PC-9 (cell line): ENCODE measurements around the gene RRP9. TPM values are rescaled to one million over a fixed set of nuclear protein-coding genes. Genes with fewer than 3 reads are reported as not detected.

Experiments
- BruUV-seq: library from RNA; stranded (reverse); fragments of 400-500 nt; replicated peaks from 2 replicates; lab custom pipeline; 2021; lab: Mats Ljungman, UMichigan
- CTCF ChIA-PET: fragments of 300-600 bp; sonication (Branson Sonifier 250); formaldehyde crosslinking; loops from one replicate; lab custom pipeline; 2022; ENCODE audit warnings: antibody characterized with exemption; lab: Charles Lee
- POLR2A ChIA-PET: fragments of 300-600 bp; sonication (Branson Sonifier 250); formaldehyde crosslinking; loops from one replicate; lab custom pipeline; 2022; ENCODE audit warnings: antibody characterized with exemption; ENCODE audit not compliant: unreplicated experiment; lab: Charles Lee
- DNase-seq, 2 experiments: peaks; one replicate each; pipeline versions ENCODE4 v3.0.0 to v3.0.0-alpha.2; 2015 to 2022; ENCODE audit warnings: mixed read lengths in 1 of 2
- H2AFZ ChIP-seq: fragments of 200-600 bp; sonication (generic); 2 replicates; pipeline ENCODE4 v1.8.1; 2017; ENCODE audit warnings: antibody characterized with exemption
- H3F3A ChIP-seq: fragments of 200-600 bp; sonication (generic); 2 replicates; pipeline ENCODE4 v1.8.1; 2017; ENCODE audit warnings: antibody characterized with exemption, mild to moderate bottlenecking, low read depth; ENCODE audit not compliant: insufficient read depth
- H3K27ac ChIP-seq: fragments of 200-600 bp; sonication (generic); 2 replicates; pipeline ENCODE4 v1.6.1; 2016; ENCODE audit warnings: mixed run types
- H3K27me3 ChIP-seq: fragments of 200-600 bp; sonication (generic); 2 replicates; pipeline ENCODE4 v1.6.1; 2016; ENCODE audit warnings: low read depth, mixed run types; ENCODE audit not compliant: insufficient read depth
- H3K36me3 ChIP-seq: fragments of 200-600 bp; sonication (generic); 2 replicates; pipeline ENCODE4 v1.6.1; 2016; ENCODE audit warnings: low read depth, mixed run types
- H3K4me1 ChIP-seq: fragments of 200-600 bp; sonication (generic); replicated peaks from 2 replicates; pipeline ENCODE4 v1.6.1; 2016; ENCODE audit warnings: mixed run types; ENCODE audit not compliant: insufficient read depth
- H3K4me2 ChIP-seq: fragments of 200-600 bp; sonication (generic); 2 replicates; pipeline ENCODE4 v1.6.1; 2017; ENCODE audit warnings: mixed run types
- H3K4me3 ChIP-seq: fragments of 200-600 bp; sonication (generic); 2 replicates; pipeline ENCODE4 v1.6.1; 2016; ENCODE audit warnings: mixed run types
- H3K79me2 ChIP-seq: fragments of 200-600 bp; sonication (generic); 2 replicates; pipeline ENCODE4 v1.6.1; 2017; ENCODE audit warnings: low read depth, mixed run types
- H3K9me2 ChIP-seq: fragments of 200-600 bp; sonication (generic); 2 replicates; pipeline ENCODE4 v1.8.1; 2017; ENCODE audit warnings: mild to moderate bottlenecking; ENCODE audit not compliant: insufficient read depth
- H3K9me3 ChIP-seq: fragments of 200-600 bp; sonication (generic); 2 replicates; pipeline ENCODE4 v1.8.1; 2016; ENCODE audit warnings: low read depth; ENCODE audit not compliant: insufficient read depth
- H4K20me1 ChIP-seq: fragments of 200-600 bp; sonication (generic); 2 replicates; pipeline ENCODE4 v1.8.1; 2017; ENCODE audit not compliant: insufficient read depth
- EZH2 ChIP-seq: fragments of 200-600 bp; sonication (generic); IDR thresholded peaks from 2 replicates; pipeline ENCODE4 v1.8.0; 2017; ENCODE audit warnings: antibody characterized with exemption, low read depth
- intact Hi-C: fragments of 100-400 bp; cut with micrococcal nuclease; formaldehyde crosslinking; loops from one replicate; pipeline ENCODE4 v1.10.0; 2022; ENCODE audit not compliant: unreplicated experiment
- total RNA-seq: library from RNA; stranded (reverse); gene quantifications from 2 replicates; pipeline ENCODE4 v1.2.3, GENCODE V29; 2021
- TF ChIP-seq, protein P1 (sequence below): fragments of 200-600 bp; sonication (generic); conservative IDR thresholded peaks from 2 replicates; pipeline ENCODE4 v1.6.1; 2017; ENCODE audit warnings: mixed run types, antibody characterized with exemption, mild to moderate bottlenecking, moderate library complexity

RRP9 gene
- total RNA-seq, 1 experiment from 2014 or later = 23.4 TPM

DNA sequence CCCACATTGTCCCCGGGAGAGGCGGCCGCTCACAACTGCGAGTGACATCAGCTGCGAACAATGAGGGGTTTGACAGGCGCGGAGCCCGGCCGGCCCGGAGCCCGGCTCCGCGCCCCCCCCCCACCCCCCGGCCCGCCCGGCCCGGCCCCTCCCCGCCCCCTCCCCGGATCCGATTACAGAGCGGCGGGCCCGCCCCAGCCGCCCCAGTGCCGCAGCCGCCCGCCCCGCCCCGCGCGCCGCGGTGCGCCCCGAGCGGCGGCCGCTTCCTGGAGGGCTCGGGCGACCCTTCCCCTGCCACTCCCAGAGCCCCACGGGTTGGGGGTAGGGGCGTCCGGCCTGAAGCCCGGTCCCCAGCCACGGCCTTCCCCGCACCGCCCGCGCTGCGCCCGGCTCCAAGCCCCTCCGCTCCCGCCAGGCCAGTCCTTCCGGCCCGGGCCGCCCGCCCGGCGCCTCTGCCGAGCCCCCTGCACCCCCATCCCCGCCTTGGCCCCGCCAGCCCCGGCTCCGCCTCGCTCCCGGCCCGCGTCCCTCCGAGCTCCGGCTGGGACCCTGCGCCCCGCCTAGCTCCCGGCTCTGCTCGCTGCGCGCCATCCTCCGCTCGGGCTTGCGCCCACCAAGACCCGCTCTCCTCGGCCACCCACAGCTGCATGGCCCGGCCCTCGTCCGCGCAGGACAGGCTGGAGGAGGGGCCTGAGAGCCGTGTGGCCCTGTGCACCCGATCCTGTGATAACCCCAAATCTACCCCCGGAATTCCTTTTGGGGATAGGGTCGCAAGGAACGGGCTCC is 25.9 kb upstream of the RRP9 start, which contains the start of gene PCBP4:
Gene PCBP4 (minus strand): TSS at position 71 of the 786 bp plus-strand sequence. CDS start 6,214 bp downstream, outside the sequence.
- H3K27ac ChIP-seq = no peak within 1 kb of the TSS
- 0 out of 2 replicates have a peak within 1 kb of the TSS, but pooled peaks have one; percentile 22 for H2AFZ ChIP-seq
- H3K27me3 ChIP-seq = no peaks in the 10 kb centered on the region
- no peaks in the 10 kb centered on the region for H3K36me3 ChIP-seq
- peaks cover 4% of the 10 kb centered on the region; the same call in 1 of the 2 replicates for H3K4me1 ChIP-seq
- H3K4me2 ChIP-seq = peak within 1 kb of the TSS; percentile 88
- peaks cover 28% of the 10 kb centered on the region for H3F3A ChIP-seq
- H3K9me3 ChIP-seq = no peaks in the 10 kb centered on the region
- H3K4me3 ChIP-seq = peak within 1 kb of the TSS; percentile 57; the same call in 1 of the 2 replicates
- peaks cover 3% of the 10 kb centered on the region; the same call in 1 of the 2 replicates for H3K79me2 ChIP-seq
- DNase-seq = peak in 1 of 2 experiments; percentile 62
- H3K9me2 ChIP-seq = no peaks in the 10 kb centered on the region
- no peak for TF ChIP-seq EZH2
- TF ChIP-seq, protein P1, sequence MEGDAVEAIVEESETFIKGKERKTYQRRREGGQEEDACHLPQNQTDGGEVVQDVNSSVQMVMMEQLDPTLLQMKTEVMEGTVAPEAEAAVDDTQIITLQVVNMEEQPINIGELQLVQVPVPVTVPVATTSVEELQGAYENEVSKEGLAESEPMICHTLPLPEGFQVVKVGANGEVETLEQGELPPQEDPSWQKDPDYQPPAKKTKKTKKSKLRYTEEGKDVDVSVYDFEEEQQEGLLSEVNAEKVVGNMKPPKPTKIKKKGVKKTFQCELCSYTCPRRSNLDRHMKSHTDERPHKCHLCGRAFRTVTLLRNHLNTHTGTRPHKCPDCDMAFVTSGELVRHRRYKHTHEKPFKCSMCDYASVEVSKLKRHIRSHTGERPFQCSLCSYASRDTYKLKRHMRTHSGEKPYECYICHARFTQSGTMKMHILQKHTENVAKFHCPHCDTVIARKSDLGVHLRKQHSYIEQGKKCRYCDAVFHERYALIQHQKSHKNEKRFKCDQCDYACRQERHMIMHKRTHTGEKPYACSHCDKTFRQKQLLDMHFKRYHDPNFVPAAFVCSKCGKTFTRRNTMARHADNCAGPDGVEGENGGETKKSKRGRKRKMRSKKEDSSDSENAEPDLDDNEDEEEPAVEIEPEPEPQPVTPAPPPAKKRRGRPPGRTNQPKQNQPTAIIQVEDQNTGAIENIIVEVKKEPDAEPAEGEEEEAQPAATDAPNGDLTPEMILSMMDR = no peak
- POLR2A ChIA-PET = interaction anchor here (0.6 kb wide), 2 partner anchors 9 to 24 kb away, joined by 3 to 5 read pairs; no protein-coding TSS in a partner anchor
- CTCF ChIA-PET = interaction anchor here (0.6 kb wide), 2 partner anchors 310 to 379 kb away, joined by 3 to 7 read pairs; no protein-coding TSS in a partner anchor
- BruUV-seq = TSS peak; percentile 59
- no peaks in the 10 kb centered on the region for H4K20me1 ChIP-seq
- intact Hi-C loops = no loop called here

DNA sequence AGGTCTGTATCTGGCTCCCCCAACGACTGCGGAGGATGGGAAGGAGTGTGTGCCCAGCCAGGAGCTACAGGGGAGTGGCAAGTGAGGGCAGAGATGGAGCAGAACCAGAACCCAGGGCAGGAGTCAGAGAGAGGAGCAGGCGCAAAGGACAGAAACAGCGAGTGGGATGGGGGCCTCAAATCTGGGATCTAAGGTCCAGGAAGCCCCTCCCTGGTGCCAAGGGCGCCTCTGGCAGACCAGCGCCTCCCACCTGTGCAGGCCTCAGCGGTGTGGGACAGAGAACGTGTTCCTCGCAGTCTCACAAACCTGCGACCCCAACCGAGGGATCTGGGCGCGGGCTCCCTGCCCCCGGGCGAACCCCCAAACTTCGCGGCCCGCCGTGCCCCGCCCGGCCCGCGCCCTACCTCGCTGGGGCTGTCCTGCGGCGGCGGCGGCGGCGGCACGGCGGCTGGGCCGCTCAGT is 25.2 kb upstream of the RRP9 start:
- intact Hi-C loops = no loop called here
- H3K9me3 ChIP-seq = no peaks in the 10 kb centered on the region
- BruUV-seq = no TSS peak
- H4K20me1 ChIP-seq = no peaks in the 10 kb centered on the region
- peak overlapping the region; percentile 80 for H3K4me2 ChIP-seq
- TF ChIP-seq, protein P1 = no peak
- no peak for TF ChIP-seq EZH2
- no peaks in the 10 kb centered on the region for H3K9me2 ChIP-seq
- H3K4me1 ChIP-seq = peaks cover 4% of the 10 kb centered on the region; the same call in 1 of the 2 replicates
- no peak for DNase-seq
- H3F3A ChIP-seq = peaks cover 23% of the 10 kb centered on the region
- 0 out of 2 replicates have a peak overlapping the region, but pooled peaks have one; percentile 22 for H2AFZ ChIP-seq
- CTCF ChIA-PET = interaction anchor here (0.6 kb wide), 2 partner anchors 311 to 380 kb away, joined by 3 to 7 read pairs; no protein-coding TSS in a partner anchor
- POLR2A ChIA-PET = interaction anchor here (0.6 kb wide), 1 partner anchor 25 kb away, joined by 5 read pairs; no protein-coding TSS in a partner anchor
- no peaks in the 10 kb centered on the region for H3K27me3 ChIP-seq
- no peak overlapping the region for H3K27ac ChIP-seq
- H3K4me3 ChIP-seq = peak overlapping the region; percentile 56; the same call in 1 of the 2 replicates
- H3K79me2 ChIP-seq = no peaks in the 10 kb centered on the region; the same call in 1 of the 2 replicates
- no peaks in the 10 kb centered on the region for H3K36me3 ChIP-seq

DNA sequence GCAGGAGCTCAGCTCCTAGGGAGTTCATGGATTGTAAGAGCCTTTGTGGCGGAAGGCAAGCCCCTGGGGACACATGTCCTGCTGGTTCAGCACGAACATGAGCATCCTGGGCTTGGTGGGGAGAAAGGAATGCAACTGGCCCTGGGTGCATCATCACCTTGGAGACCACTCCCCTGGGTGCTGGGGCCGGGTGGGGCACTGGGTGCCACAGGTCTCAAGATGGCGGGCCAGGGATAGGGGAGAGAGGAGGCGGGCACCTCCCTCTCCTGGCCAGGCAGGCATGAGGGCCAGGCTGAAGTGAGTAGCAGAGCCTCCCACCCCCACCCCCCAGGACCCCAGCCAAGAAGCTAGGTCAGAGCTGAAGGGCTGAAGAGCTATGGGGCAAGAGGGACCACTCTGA is 24.8 kb upstream of the RRP9 start:
- ChIA-PET POLR2A (no interaction called here), CTCF (no interaction called here)
- TF ChIP-seq, protein P1 = no peak
- no peak for TF ChIP-seq EZH2
- BruUV-seq = TSS peak; percentile 13
- Histone ChIP-seq H3K79me2 (no peaks in the 10 kb centered on the region; the same call in 1 of the 2 replicates), H3K9me3 (no peaks in the 10 kb centered on the region), H4K20me1 (no peaks in the 10 kb centered on the region), H3K27me3 (no peaks in the 10 kb centered on the region), H2AFZ (no peak overlapping the region), H3K4me3 (peak overlapping the region; percentile 56; the same call in 1 of the 2 replicates), H3K4me2 (peak overlapping the region; percentile 80), H3K9me2 (no peaks in the 10 kb centered on the region), H3K27ac (no peak overlapping the region), H3K36me3 (no peaks in the 10 kb centered on the region), H3K4me1 (peaks cover 4% of the 10 kb centered on the region; the same call in 1 of the 2 replicates), H3F3A (peaks cover 23% of the 10 kb centered on the region)
- intact Hi-C loops = no loop called here
- DNase-seq = no peak
